Chondrocyte (in vitro differentiated cells): ENCODE measurements around the gene ARL6IP5. TPM values are rescaled to one million over a fixed set of nuclear protein-coding genes. Genes with fewer than 3 reads are reported as not detected.
A peak's percentile ranks its signal among the peaks of the same experiment; 100 is the strongest.

Experiments
- DNase-seq: peaks from one replicate; pipeline ENCODE4 v3.0.0; 2021; ENCODE audit warnings: mixed read lengths, low spot score
- H3K27ac Mint-ChIP-seq: one replicate; pipeline ENCODE4 v1.8.0; 2021; ENCODE audit warnings: mild to moderate bottlenecking, moderate library complexity, mixed read lengths; ENCODE audit not compliant: unreplicated experiment
- H3K27me3 Mint-ChIP-seq: 2 replicates; pipeline ENCODE4 v1.8.0; 2021; ENCODE audit warnings: low read depth, mixed read lengths
- H3K36me3 Mint-ChIP-seq: 2 replicates; pipeline ENCODE4 v1.8.0; 2021; ENCODE audit warnings: low read depth, mixed read lengths
- H3K4me1 Mint-ChIP-seq: 2 replicates; pipeline ENCODE4 v1.8.0; 2021; ENCODE audit warnings: low read depth, mild to moderate bottlenecking, mixed read lengths
- H3K4me3 Mint-ChIP-seq: one replicate; pipeline ENCODE4 v1.8.0; 2021; ENCODE audit warnings: mild to moderate bottlenecking, moderate library complexity, mixed read lengths; ENCODE audit not compliant: unreplicated experiment
- H3K9me3 Mint-ChIP-seq: 2 replicates; pipeline ENCODE4 v1.8.0; 2021; ENCODE audit warnings: low read depth, mixed read lengths
- CTCF ChIP-seq: fragments of 200-600 bp; sonication (generic); IDR thresholded peaks from 2 replicates; pipeline ENCODE4 v1.5.0; 2021; ENCODE audit warnings: antibody characterized with exemption, mild to moderate bottlenecking, moderate library complexity
- total RNA-seq: library from RNA; stranded (reverse); gene quantifications from 3 replicates; pipeline ENCODE4 v1.2.1, GENCODE V29; 2021

ARL6IP5 gene
- total RNA-seq, 1 donor from 2014 or later: 120 TPM

- H3K36me3 Mint-ChIP-seq: no peaks in the 10 kb centered on the region
- no peak for DNase-seq
- H3K4me1 Mint-ChIP-seq: peaks cover 12% of the 10 kb centered on the region
- TF ChIP-seq CTCF: no peak
- no peaks in the 10 kb centered on the region for H3K27me3 Mint-ChIP-seq
- no peak overlapping the region for H3K27ac Mint-ChIP-seq
- H3K4me3 Mint-ChIP-seq: no peak overlapping the region
- H3K9me3 Mint-ChIP-seq: no peaks in the 10 kb centered on the region
Observed at GRCh38 chr3:69118555-69118954, 33.8 kb downstream of the ARL6IP5 start.

GRCh38 chr3:69119138-69119537, 34.4 kb downstream of the ARL6IP5 start:
- DNase-seq: no peak
- Mint-ChIP-seq H3K4me1 (peaks cover 12% of the 10 kb centered on the region), H3K4me3 (no peak overlapping the region), H3K9me3 (no peaks in the 10 kb centered on the region), H3K27ac (no peak overlapping the region), H3K36me3 (no peaks in the 10 kb centered on the region), H3K27me3 (no peaks in the 10 kb centered on the region)
- no peak for TF ChIP-seq CTCF

- Mint-ChIP-seq H3K4me3 (no peak overlapping the region), H3K4me1 (peaks cover 12% of the 10 kb centered on the region), H3K27ac (no peak overlapping the region), H3K27me3 (no peaks in the 10 kb centered on the region), H3K36me3 (no peaks in the 10 kb centered on the region), H3K9me3 (no peaks in the 10 kb centered on the region)
- TF ChIP-seq CTCF: no peak
- no peak for DNase-seq
Observed at GRCh38 chr3:69119681-69120080, 34.9 kb downstream of the ARL6IP5 start.

GRCh38 chr3:69120879-69121464, 36.2 kb downstream of the ARL6IP5 start:
- H3K9me3 Mint-ChIP-seq: no peaks in the 10 kb centered on the region
- no peak overlapping the region for H3K27ac Mint-ChIP-seq
- peaks cover 7% of the 10 kb centered on the region for H3K4me1 Mint-ChIP-seq
- H3K36me3 Mint-ChIP-seq: no peaks in the 10 kb centered on the region
- H3K4me3 Mint-ChIP-seq: no peak overlapping the region
- DNase-seq: no peak
- peak; percentile 94 for TF ChIP-seq CTCF
- no peaks in the 10 kb centered on the region for H3K27me3 Mint-ChIP-seq

GRCh38 chr3:69121513-69121912, 36.8 kb downstream of the ARL6IP5 start:
- H3K9me3 Mint-ChIP-seq: no peaks in the 10 kb centered on the region
- DNase-seq: no peak
- no peak overlapping the region for H3K4me3 Mint-ChIP-seq
- H3K36me3 Mint-ChIP-seq: no peaks in the 10 kb centered on the region
- H3K27ac Mint-ChIP-seq: no peak overlapping the region
- no peak for TF ChIP-seq CTCF
- H3K4me1 Mint-ChIP-seq: peaks cover 5% of the 10 kb centered on the region
- no peaks in the 10 kb centered on the region for H3K27me3 Mint-ChIP-seq
